IMR-90 (cell line): Measurements from ENCODE around the gene CFAP119.

Experiments used
- BHLHE40 ChIP-seq: fragments of 150-350 bp; IDR thresholded peaks from 2 replicates; pipeline ENCODE4 v1.6.1; 2016; ENCODE audit warnings: mild to moderate bottlenecking, low read depth, low read length
- CEBPB ChIP-seq: IDR thresholded peaks from 2 replicates; pipeline ENCODE4 v1.6.1; 2012; ENCODE audit warnings: low read depth, low read length, improper control_type of control experiment
- CTCF ChIP-seq: conservative IDR thresholded peaks from 2 replicates; pipeline ENCODE4 v1.5.1; 2012; ENCODE audit warnings: mild to moderate bottlenecking, low read depth, low read length, improper control_type of control experiment
- FOS ChIP-seq: fragments of 150-350 bp; IDR thresholded peaks from 2 replicates; pipeline ENCODE4 v1.6.1; 2016; ENCODE audit warnings: low read depth, low read length
- MAFK ChIP-seq: IDR thresholded peaks from 2 replicates; pipeline ENCODE4 v1.6.1; 2012; ENCODE audit warnings: low read depth, low read length, improper control_type of control experiment
- MXI1 ChIP-seq: IDR thresholded peaks from 2 replicates; pipeline ENCODE4 v1.6.1; 2012; ENCODE audit warnings: low read depth, mild to moderate bottlenecking, low read length, moderate library complexity, borderline replicate concordance
- POLR2A ChIP-seq: IDR thresholded peaks from 2 replicates; pipeline ENCODE4 v1.6.1; 2012; ENCODE audit warnings: mild to moderate bottlenecking, low read depth, low read length
- RAD21 ChIP-seq: IDR thresholded peaks from 2 replicates; pipeline ENCODE4 v1.6.1; 2012; ENCODE audit warnings: low read length, improper control_type of control experiment
- RFX5 ChIP-seq: IDR thresholded peaks from 2 replicates; pipeline ENCODE4 v1.8.0; 2012; ENCODE audit warnings: low read depth, mild to moderate bottlenecking, low read length, moderate library complexity
- SMC3 ChIP-seq: fragments of 150-350 bp; IDR thresholded peaks from 2 replicates; pipeline ENCODE4 v1.6.1; 2016; ENCODE audit warnings: low read depth, mild to moderate bottlenecking, antibody characterized with exemption, low read length, moderate library complexity
- USF2 ChIP-seq: fragments of 150-350 bp; IDR thresholded peaks from 2 replicates; pipeline ENCODE4 v1.6.1; 2017; ENCODE audit warnings: mild to moderate bottlenecking, antibody characterized with exemption, low read length, low read depth

GRCh38 chr16:30802936-30803335 lies 41.1 kb upstream of the CFAP119 start:
- TF ChIP-seq MXI1 (no peak), BHLHE40 (no peak), CEBPB (no peak), POLR2A (no peak), CTCF (no peak), SMC3 (no peak), RFX5 (no peak), RAD21 (no peak), USF2 (no peak), FOS (no peak), MAFK (no peak)
